Body of pancreas (tissue), 4 donors: ENCODE results near the gene LRP2.

Source experiments
- CTCF ChIP-seq, 7 experiments: fragments of 450-650 bp in 4 of 7; fragments of 200-600 bp in 3 of 7; sonication (generic) in 3 of 7; IDR thresholded peaks; one replicate each; pipeline ENCODE4 v1.5.1; 2016 to 2019; ENCODE audit warnings: antibody characterized with exemption in 7 of 7
- POLR2A ChIP-seq, 3 donors: fragments of 450-650 bp; IDR thresholded peaks; one replicate each; pipeline ENCODE4 v1.6.1; 2016; ENCODE audit warnings: antibody characterized with exemption in 3 of 3, mild to moderate bottlenecking in 2 of 3

- TF ChIP-seq CTCF (IDR thresholded peaks at IDR 0.05) (no peak), POLR2A (IDR thresholded peaks at IDR 0.05) (no peak)
These were observed 281.9 kb downstream of the LRP2 start for GRCh38 chr2:169080250-169081069.
